Smooth muscle cell of bladder (primary cell): Measurements from ENCODE around the gene TRIM42. TPM values are rescaled to one million over a fixed set of nuclear protein-coding genes. Genes with fewer than 3 reads are reported as not detected.

Experiments
- total RNA-seq: library from RNA; depleted of rRNA; stranded (reverse); fragments of >200 nt; gene quantifications from 2 replicates; pipeline ENCODE4 v1.2.3, GENCODE V29; 2014

TRIM42 gene
- total RNA-seq: not detected in 2 replicates

GRCh38 chr3:140677764-140678163 lies at the start of gene TRIM42:
TRIM42 (plus strand) TSS chr3:140678064; CDS start chr3:140678230, 166 bp downstream.

